ENCODE results near the gene PPM1M. TPM values are rescaled to one million over a fixed set of nuclear protein-coding genes. Genes with fewer than 3 reads are reported as not detected.

The PPM1M gene
- total RNA-seq, 1 donor from 2014 or later, result 1.1 TPM

DNA sequence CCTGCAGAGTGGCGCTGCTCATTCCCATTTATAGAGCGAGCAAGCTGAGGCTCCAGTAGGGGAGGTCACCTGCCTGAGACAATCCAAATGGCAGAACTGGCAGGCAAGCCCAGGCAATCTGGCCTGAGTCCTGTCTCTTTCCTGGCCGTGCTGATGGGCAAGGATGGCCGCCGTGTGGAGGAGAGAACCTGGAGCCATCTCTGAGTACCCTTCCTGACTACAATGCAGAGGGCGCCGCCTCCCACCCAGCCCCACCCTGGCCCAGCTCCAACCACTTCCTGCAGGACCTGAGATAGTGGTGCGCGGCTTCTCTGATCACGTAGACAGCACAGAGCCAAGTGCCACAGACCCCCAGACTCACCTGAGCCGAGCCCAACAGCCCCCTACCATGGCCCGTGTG is 27.1 kb upstream of the PPM1M start:
- Mint-ChIP-seq H3K27me3 (ENCODE audit: insufficient read depth, low read depth) (peaks cover 3% of the 10 kb centered on the region), H3K4me1 (peaks cover 2% of the 10 kb centered on the region), H3K9me3 (no peaks in the 10 kb centered on the region), H3K27ac (no peak overlapping the region), H3K36me3 (peaks cover 16% of the 10 kb centered on the region), H3K4me3 (no peak overlapping the region)
- Histone ChIP-seq H3K79me2 (ENCODE audit: low read depth) (no peaks in the 10 kb centered on the region), H4K20me1 (ENCODE audit: low read depth) (no peaks in the 10 kb centered on the region), H3K9ac (no peak overlapping the region), H3K27ac (no peak overlapping the region), H3F3A (ENCODE audit: low read depth) (no peaks in the 10 kb centered on the region), H3K4me1 (peaks cover 3% of the 10 kb centered on the region), H3K36me3 (no peaks in the 10 kb centered on the region), H3K4me2 (no peak overlapping the region), H3K27me3 (no peaks in the 10 kb centered on the region), H2AFZ (replicated peaks) (no peak overlapping the region), H3K4me3 (no peak overlapping the region), H3K9me3 (ENCODE audit: low read depth) (no peaks in the 10 kb centered on the region)
- TF ChIP-seq EZH2 (IDR thresholded peaks at IDR 0.05) (no peak), EZH2phosphoT487 (IDR thresholded peaks at IDR 0.05) (no peak)
- TF ChIP-seq, protein P1, sequence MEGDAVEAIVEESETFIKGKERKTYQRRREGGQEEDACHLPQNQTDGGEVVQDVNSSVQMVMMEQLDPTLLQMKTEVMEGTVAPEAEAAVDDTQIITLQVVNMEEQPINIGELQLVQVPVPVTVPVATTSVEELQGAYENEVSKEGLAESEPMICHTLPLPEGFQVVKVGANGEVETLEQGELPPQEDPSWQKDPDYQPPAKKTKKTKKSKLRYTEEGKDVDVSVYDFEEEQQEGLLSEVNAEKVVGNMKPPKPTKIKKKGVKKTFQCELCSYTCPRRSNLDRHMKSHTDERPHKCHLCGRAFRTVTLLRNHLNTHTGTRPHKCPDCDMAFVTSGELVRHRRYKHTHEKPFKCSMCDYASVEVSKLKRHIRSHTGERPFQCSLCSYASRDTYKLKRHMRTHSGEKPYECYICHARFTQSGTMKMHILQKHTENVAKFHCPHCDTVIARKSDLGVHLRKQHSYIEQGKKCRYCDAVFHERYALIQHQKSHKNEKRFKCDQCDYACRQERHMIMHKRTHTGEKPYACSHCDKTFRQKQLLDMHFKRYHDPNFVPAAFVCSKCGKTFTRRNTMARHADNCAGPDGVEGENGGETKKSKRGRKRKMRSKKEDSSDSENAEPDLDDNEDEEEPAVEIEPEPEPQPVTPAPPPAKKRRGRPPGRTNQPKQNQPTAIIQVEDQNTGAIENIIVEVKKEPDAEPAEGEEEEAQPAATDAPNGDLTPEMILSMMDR (IDR thresholded peaks at IDR 0.05), result no peak
- DNase-seq (ENCODE audit: low spot score), result no peak

DNA sequence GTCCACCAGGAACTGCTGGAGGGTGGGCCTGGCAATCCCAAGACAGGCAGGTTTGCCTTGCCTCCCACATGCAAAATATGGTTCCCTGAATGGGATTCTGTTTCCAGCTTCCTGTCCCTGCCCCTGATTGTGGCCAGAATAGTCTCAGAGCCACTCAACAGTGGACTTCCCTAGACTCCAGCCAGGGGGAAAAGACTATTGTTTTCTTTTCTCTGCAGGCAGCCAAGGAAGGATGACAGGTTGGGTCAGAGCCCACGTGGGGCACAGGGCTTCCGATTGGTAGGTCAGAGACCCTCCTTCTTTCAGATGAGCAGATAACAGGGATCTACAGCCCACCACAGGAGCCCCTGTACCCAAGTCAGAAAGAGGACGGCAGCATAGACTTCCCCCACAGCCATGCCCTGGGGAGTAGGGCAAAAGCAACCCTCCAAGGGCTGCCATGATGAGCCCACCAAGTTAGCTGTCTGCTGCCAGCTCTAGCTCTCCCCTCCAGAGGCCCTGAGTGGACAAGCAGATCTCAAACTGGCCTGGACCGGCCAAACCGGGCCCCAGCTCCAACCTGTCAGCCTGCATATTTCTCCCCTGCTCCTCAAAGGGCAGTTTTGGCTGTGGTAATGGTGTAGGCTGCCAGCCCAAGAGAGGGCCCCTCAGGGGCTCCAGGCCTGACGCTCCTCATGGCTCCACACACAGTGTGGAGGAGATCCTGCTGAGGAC is 26.5 kb upstream of the PPM1M start:
- H3K79me2 ChIP-seq (ENCODE audit: low read depth), result no peaks in the 10 kb centered on the region
- H3K4me1 Mint-ChIP-seq, result peaks cover 2% of the 10 kb centered on the region
- H2AFZ ChIP-seq (replicated peaks), result no peak overlapping the region
- H3K36me3 ChIP-seq, result no peaks in the 10 kb centered on the region
- no peak overlapping the region for H3K27ac Mint-ChIP-seq
- no peak overlapping the region for H3K4me2 ChIP-seq
- H3K9me3 ChIP-seq (ENCODE audit: low read depth), result no peaks in the 10 kb centered on the region
- TF ChIP-seq, protein P1 (IDR thresholded peaks at IDR 0.05), result no peak
- TF ChIP-seq EZH2 (IDR thresholded peaks at IDR 0.05) (no peak), EZH2phosphoT487 (IDR thresholded peaks at IDR 0.05) (no peak)
- no peaks in the 10 kb centered on the region for H3K27me3 ChIP-seq
- DNase-seq (ENCODE audit: low spot score), result peak; percentile 36
- no peaks in the 10 kb centered on the region for H4K20me1 ChIP-seq (ENCODE audit: low read depth)
- no peak overlapping the region for H3K4me3 Mint-ChIP-seq
- no peaks in the 10 kb centered on the region for H3K9me3 Mint-ChIP-seq
- H3K9ac ChIP-seq, result no peak overlapping the region
- no peak overlapping the region for H3K27ac ChIP-seq
- H3K36me3 Mint-ChIP-seq, result peaks cover 13% of the 10 kb centered on the region
- H3K27me3 Mint-ChIP-seq (ENCODE audit: insufficient read depth, low read depth), result peaks cover 3% of the 10 kb centered on the region
- peaks cover 3% of the 10 kb centered on the region for H3K4me1 ChIP-seq
- H3F3A ChIP-seq (ENCODE audit: low read depth), result no peaks in the 10 kb centered on the region
- no peak overlapping the region for H3K4me3 ChIP-seq

DNA sequence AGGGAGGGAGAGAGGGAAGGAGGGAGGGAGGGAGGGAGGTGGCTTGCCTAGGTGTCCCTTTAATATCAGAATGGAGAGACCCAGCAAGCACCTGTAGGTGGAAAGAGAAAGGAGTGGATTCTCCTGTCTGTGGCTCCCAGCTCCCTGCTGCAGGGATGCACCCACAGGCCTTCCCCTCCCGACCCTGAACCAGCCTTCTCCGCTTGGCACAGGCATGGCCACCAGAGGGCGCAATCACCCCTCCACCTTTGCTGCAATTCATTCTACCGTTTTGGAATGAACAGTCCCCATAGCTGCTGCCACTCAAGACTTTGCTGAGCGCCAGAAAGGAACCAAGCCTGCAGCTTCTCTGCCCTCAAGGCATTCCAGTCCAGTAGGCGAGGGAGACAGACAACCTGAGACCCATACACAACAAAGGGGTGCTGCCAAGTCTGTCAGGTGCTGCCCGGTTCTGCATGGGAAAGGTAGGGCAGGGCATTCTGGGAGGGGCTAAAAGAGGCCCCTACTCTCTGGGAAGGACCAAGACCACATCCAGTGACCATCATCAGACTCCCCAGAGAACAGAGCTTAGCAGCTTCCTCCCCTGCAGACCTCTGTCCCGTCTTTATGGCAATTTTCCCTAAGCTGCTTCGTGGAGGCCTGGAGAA is 25.1 kb upstream of the PPM1M start:
- H4K20me1 ChIP-seq (ENCODE audit: low read depth), result no peaks in the 10 kb centered on the region
- no peak overlapping the region for H3K4me2 ChIP-seq
- TF ChIP-seq, protein P1 (IDR thresholded peaks at IDR 0.05), result peak; percentile 93
- TF ChIP-seq EZH2 (IDR thresholded peaks at IDR 0.05), result no peak
- no peaks in the 10 kb centered on the region for H3K27me3 ChIP-seq
- H3K9me3 ChIP-seq (ENCODE audit: low read depth), result no peaks in the 10 kb centered on the region
- no peaks in the 10 kb centered on the region for H3K79me2 ChIP-seq (ENCODE audit: low read depth)
- peak overlapping the region; percentile 90 for H2AFZ ChIP-seq (replicated peaks)
- Mint-ChIP-seq H3K4me1 (peaks cover 2% of the 10 kb centered on the region), H3K9me3 (no peaks in the 10 kb centered on the region), H3K27ac (peak overlapping the region; percentile 50), H3K4me3 (no peak overlapping the region), H3K36me3 (peaks cover 6% of the 10 kb centered on the region), H3K27me3 (ENCODE audit: insufficient read depth, low read depth) (peaks cover 2% of the 10 kb centered on the region)
- H3F3A ChIP-seq (ENCODE audit: low read depth), result no peaks in the 10 kb centered on the region
- no peak overlapping the region for H3K27ac ChIP-seq
- no peak overlapping the region for H3K4me3 ChIP-seq
- H3K9ac ChIP-seq, result no peak overlapping the region
- peaks cover 3% of the 10 kb centered on the region for H3K4me1 ChIP-seq
- peak; percentile 89 for DNase-seq (ENCODE audit: low spot score)
- H3K36me3 ChIP-seq, result no peaks in the 10 kb centered on the region

Data from neural progenitor cell (in vitro differentiated cells).